ENCODE measurements around the gene C2orf69.
"Not testable (repeated sequence)": the region's sequence is repeated elsewhere in the genome, so short reads cannot be mapped to it uniquely, and the experiment has no call there.

Gene C2orf69, protein sequence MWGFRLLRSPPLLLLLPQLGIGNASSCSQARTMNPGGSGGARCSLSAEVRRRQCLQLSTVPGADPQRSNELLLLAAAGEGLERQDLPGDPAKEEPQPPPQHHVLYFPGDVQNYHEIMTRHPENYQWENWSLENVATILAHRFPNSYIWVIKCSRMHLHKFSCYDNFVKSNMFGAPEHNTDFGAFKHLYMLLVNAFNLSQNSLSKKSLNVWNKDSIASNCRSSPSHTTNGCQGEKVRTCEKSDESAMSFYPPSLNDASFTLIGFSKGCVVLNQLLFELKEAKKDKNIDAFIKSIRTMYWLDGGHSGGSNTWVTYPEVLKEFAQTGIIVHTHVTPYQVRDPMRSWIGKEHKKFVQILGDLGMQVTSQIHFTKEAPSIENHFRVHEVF

GRCh38 chr2:199911052-199911876 is at the start of gene C2orf69:
TSS of gene C2orf69 (plus strand) at chr2:199911293. CDS start at chr2:199911439, 146 bp downstream.
- peak; percentile 91 to 96 for DNase-seq (ENCODE audit: low read depth in 2 of 2)

DNA sequence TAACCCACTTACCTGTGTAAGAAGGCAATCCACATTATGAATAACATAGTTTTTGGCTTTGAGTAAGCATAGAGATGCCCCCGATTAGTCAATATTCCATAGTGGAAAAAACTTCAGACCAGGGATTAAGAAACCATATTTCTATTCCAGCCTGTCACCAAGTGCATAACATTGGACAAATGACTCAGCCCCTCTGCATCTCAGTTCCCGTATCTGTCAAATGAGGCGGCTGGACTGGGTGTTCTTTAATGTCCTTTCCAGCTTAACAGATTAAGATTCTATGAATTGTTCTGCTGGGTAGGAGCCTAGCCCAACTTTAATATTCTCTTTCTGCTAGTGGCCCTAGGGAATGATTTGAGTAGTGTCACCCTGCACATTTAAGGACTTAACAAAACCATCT is 48.3 kb upstream of the C2orf69 start:
- DNase-seq (ENCODE audit: low read depth in 2 of 2): no peak

DNA sequence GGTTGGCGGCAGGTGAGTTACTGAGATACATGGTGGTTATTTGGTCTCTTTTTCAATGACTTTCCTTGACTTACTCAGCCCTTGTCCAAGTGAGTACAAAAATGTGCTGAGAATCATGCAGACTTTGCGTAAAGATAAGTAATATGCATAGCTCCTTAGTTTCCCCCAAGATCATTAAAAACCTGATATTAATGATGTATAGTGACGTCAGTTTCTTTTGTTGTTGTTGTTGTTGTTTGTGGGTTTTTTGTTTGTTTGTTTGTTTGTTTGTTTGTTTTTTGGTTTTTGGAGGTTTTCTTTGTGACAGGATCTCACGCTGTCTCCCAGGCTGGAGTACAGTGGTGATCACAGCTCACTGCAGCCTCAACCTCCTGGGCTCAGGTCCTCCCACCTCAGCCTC is 45.2 kb upstream of the C2orf69 start:
- no peak for DNase-seq (ENCODE audit: low read depth in 2 of 2)

DNA sequence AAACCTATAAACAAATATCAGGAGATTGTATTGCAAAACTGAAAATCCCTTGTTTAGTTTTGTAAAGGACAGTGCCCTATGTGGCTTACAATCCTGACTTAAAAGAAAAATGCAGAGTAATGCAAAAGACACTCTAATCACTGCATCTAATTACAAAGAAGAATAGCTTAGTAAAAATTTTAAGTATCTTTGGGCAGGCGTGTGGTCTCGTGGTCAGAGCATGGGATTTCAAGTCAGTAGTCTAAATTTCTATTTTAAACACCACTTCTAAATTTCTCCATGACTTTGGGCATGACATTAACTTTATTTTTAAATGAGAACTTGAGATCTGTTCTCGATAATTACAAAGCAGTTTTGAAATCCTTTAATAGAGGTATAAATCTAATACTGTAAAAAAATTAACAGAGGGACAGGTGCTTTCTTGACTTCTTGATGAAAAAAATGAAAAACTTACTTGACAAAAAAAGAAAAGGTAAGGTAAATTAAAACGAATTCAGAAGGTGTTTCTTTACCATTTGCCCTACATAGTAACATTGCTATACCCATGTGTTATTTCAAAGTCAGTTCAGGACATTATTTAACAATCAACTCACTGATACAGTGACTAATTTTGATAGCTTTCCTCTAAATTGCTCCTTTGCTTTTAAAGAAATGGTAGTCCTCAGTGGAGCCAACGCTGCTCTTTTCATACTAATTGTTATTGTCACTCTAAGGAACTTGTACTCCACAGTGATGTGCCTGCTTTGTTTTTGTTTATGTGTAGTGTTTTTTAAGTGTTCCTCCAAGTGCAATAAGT is 42.5 kb upstream of the C2orf69 start:
- no peak for DNase-seq (ENCODE audit: low read depth in 2 of 2)

DNA sequence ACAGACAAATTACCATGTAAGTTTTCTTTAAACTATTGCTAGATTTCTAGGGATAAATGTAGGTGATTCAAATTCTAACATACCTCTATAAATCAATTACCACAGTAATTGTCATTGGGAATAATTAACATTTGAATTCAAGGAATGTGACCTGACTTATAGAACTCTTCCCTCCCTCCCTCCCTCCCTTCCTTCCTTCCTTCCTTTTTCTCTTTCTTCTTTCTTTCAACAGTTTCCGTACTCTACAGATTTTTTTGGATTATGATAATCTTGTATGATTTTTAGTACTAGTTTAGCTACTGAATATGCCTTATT is 41.9 kb upstream of the C2orf69 start:
- no peak for DNase-seq (ENCODE audit: low read depth in 2 of 2)

DNA sequence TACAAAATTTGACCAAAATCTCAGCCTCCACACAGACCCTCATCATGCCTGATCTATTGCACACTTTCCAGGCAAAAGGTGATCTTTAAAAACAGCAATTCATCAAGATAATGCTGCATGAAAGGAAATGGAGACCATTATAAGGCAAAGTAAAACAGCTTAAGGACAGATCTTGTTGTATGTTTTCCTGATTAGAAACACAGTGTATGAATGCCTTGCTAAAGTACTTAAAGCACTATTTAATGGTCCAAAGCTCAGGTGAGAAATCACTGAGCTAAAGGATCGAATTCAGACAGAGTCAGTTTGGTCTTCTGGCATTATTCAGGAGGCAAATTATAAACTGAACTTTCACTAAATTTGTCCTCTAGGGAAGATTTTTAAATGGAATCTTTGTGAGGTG is 41.4 kb upstream of the C2orf69 start:
- DNase-seq (ENCODE audit: low read depth in 2 of 2): no peak

DNA sequence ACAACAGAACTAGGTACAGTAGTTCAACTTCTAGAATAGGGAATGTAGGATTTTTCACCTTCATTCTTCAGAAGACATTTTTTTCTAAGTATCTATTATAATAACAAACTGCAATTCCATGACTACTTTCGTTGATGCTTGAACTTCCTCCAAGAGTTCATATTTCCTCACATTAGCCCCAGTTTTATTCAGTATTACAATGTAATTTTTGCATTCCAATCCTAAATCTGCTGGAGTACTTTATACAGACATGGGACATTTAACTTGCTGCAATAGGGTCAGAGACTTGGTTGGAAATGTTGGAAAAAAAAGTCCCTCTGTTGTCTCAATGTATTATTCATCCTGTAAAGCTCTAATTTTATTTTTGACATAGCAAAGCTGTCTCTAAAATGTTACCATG is 40.5 kb upstream of the C2orf69 start:
- no peak for DNase-seq (ENCODE audit: low read depth in 2 of 2)

DNA sequence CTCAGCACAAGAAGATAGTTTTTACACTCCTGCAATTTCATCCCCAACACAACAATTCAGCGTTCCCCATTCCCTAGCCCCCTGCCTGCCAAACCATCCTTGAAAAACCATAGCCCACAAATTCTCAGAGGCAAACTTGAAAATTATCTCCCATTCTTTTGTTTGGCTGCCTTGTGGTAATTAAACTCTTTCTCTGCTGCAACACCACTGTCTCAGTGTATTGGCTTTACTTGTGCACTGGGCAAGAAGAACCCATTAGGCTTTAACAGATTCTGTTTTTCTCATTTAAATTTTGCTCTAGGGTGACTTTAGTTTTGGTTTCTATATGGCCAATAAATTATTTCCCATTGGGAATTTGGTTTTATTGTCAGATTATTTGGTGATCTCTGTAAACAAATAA is 36.9 kb upstream of the C2orf69 start:
- no peak for DNase-seq (ENCODE audit: low read depth in 2 of 2)

- DNase-seq (ENCODE audit: low read depth in 2 of 2): no peak
These were observed 35.7 kb upstream of the C2orf69 start for GRCh38 chr2:199875400-199875799.

- DNase-seq (ENCODE audit: low read depth in 2 of 2): no peak
These were observed 28.4 kb upstream of the C2orf69 start for GRCh38 chr2:199882667-199883066.

DNA sequence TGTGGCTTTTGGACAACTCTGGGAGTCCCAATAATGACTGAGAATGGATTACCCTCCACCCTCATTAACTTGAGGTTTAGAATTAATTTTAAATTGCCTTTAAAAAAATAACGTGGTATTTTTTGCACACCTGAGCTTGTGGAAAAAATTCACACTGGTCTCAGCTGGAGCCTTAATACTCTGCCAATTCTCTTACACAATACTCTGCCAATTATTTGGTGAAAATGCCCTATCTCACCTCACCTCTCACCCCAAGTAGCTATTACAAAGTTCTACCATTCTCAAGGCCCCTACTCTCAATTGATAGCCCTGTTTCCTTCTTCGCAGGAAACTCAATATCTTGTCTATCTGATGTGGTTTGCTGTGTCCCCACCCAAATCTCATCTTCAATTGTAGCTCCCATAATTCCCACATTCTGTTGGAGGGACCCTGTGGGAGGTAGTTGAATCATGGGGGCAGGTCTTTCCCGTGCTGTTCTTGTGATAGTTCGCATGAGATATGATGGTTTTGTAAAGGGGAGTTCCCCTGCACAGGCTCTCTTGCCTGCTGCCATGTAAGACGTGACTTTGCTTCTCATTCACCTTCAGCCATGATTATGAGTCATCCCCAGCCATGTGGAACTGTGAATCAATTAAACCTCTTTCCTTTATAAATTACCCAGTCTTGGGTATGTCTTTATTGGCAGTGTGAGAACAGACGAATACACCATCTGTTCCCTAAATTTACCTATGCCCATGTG is 27.4 kb upstream of the C2orf69 start:
- DNase-seq (ENCODE audit: low read depth in 2 of 2): no peak

DNA sequence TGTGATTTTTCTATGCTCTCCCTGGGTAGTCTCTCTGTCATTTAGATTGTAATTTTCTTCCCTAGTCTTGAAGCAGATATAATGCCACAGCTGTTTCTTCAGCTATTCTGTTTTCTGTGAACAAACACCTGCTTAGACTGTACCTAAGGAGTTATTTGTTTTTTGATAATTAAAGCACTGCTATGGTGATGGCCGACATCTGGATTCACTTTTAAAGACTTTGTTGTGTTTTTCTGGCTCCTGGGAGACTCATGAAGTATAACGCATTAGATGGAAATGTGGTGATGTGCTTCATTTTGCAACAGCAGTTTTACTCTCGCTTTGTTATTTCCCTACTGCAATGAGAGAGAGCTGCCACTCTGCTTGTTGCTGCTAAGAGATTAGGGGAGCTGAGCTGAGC is 15.7 kb upstream of the C2orf69 start:
- no peak for DNase-seq (ENCODE audit: low read depth in 2 of 2)

DNA sequence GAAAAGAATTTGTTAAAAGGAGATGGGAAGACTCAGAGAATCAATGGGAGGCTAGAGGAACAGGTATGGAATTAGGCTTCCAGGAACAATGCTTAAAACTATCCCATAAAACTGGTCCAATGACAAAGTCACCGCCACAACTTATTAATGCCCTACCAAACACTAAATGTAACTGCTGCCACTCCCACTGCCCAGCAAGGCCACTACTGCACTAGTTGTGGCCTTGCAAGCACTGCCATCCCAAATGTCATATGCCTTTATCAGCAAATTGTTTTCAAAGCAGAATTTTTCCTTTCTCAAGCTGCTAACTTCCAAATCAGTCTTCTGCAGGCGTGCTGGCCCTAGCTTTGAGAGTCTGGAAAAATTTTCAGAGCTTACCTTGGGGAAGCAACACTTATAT is 14.5 kb upstream of the C2orf69 start:
- DNase-seq (ENCODE audit: low read depth in 2 of 2): no peak

- no peak for DNase-seq (ENCODE audit: low read depth in 2 of 2)
These were observed 9.2 kb upstream of the C2orf69 start for GRCh38 chr2:199901942-199902341.

- DNase-seq (ENCODE audit: low read depth in 2 of 2): no peak
These were observed 8.5 kb upstream of the C2orf69 start for GRCh38 chr2:199902486-199903110.

GRCh38 chr2:199903111-199903510 is 8.0 kb upstream of the C2orf69 start:
- no peak for DNase-seq (ENCODE audit: low read depth in 2 of 2)

GRCh38 chr2:199907008-199907714 is 3.9 kb upstream of the C2orf69 start:
- no peak for DNase-seq (ENCODE audit: low read depth in 2 of 2)

GRCh38 chr2:199910338-199911051 is 598 bp upstream of the C2orf69 start:
- no peak for DNase-seq (ENCODE audit: low read depth in 2 of 2)

GRCh38 chr2:199911877-199912161 is 726 bp downstream of the C2orf69 start:
- DNase-seq (ENCODE audit: low read depth in 2 of 2): no peak

GRCh38 chr2:199912553-199913114 is 1.5 kb downstream of the C2orf69 start:
- DNase-seq (ENCODE audit: low read depth in 2 of 2): not testable (repeated sequence)
